KOPT-K1 (cell line): ENCODE data around the gene CA7.
"Not testable (repeated sequence)": the region's sequence is repeated elsewhere in the genome, so short reads cannot be mapped to it uniquely, and the experiment has no call there.

Experiments
- H3K27ac ChIP-seq: fragments of 200-600 bp; sonication (generic); 2 replicates; pipeline ENCODE4 v1.5.1; 2016; ENCODE audit warnings: antibody characterized with exemption, mild to moderate bottlenecking, low read depth, low read length; ENCODE audit not compliant: poor library complexity, severe bottlenecking
- H3K36me3 ChIP-seq: fragments of 200-600 bp; sonication (generic); 2 replicates; pipeline ENCODE4 v1.5.1; 2017; ENCODE audit warnings: antibody characterized with exemption, mild to moderate bottlenecking, low read length, moderate library complexity; ENCODE audit not compliant: insufficient read depth
- H3K9me3 ChIP-seq: fragments of 200-600 bp; sonication (generic); 2 replicates; pipeline ENCODE4 v1.5.1; 2017; ENCODE audit warnings: antibody characterized with exemption, low read length, mild to moderate bottlenecking; ENCODE audit not compliant: insufficient read depth, poor library complexity, severe bottlenecking

Gene CA7

DNA sequence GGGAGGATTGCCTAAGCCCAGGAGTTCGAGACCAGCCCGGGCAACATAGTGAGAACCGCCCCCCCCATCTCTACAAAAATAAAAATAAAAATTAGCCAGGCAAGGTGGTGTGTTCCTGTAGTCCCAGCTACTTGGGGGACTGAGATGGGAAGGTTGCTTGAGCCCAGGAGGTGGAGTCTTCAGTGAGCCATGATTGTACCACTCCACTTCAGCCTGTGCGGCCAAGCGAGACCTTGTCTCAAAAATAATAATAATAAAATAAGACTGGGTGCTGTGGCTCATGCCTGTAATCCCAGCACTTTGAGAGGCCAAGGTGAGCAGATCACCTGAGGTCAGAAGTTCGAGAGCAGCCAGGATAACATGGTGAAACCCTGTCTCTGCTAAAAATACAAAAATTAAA is 47.6 kb downstream of the CA7 start:
- H3K9me3 ChIP-seq, result no peaks in the 10 kb centered on the region
- no peak overlapping the region for H3K27ac ChIP-seq
- peaks cover 59% of the 10 kb centered on the region for H3K36me3 ChIP-seq

DNA sequence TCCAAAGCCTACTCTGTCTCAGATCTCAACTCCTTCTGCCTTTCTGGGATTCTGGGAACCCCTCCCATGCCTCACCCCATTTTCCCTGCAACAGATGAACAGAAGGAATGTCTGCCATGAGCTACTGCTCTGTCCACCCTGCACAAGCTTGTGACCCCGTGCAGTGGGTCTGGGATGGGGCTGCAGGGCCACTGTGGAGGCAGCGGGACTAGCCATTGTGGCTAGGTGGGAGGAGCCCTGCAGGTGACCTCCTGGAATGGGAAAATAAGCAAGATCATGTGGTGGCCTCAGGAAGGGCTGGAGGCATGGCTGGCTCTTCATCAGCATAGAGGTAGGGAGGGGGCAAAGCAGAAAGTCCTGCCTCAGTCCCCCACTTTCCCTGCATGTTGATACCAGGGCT is 49.8 kb downstream of the CA7 start:
- Histone ChIP-seq H3K36me3 (peaks cover 37% of the 10 kb centered on the region), H3K27ac (no peak overlapping the region), H3K9me3 (no peaks in the 10 kb centered on the region)

DNA sequence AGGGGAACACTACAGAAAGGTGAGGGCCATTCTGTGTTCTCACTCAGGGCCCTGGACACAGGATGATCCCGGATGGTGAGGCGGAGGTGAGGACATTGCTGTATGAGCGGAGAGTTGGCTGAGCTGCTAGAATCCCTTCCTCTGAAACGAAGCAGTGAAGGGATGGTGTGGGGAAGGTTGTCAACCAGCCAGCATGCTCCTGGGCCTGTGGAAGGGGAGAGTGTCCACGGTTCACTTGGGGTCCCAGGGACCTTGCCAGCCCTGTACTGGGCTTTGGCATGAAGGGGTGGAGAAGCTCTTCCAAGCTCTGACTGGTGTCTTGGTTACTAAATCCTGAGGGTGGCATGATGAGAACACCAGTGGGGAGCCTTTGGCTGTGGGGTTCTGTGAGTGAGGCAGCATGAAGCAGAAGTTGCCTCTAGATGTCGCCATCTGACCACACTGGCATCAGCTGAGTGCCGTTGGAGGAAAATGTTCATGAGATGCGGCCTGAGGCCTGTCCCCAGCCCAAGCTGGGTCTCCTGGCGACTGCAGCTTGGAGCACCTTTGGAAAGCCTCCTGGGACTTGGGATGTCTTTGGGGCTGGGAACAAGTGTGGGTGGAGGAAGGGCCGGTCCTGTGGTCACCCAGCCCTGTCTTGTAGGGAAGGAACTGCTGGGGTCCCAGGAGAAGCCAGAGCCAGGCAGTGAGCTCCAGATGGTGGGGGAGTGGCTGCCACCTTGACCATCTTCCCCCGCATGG is 50.9 kb downstream of the CA7 start:
- H3K27ac ChIP-seq, result no peak overlapping the region
- no peaks in the 10 kb centered on the region for H3K9me3 ChIP-seq
- H3K36me3 ChIP-seq, result peaks cover 28% of the 10 kb centered on the region; the same call in 1 of the 2 replicates

DNA sequence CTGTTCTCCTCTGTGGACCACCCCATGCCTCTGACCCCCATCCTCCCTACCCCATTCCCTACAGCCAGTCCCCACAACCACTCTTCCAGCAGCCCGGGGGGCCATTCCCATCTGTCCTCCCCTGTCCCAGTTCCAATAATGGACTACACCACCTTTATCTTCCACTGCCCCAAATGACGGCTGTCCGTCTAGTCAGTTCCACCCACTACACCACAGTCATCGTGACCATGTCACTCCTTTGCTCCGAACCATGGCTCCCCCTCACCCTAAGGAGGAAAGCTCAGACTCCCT is 51.4 kb downstream of the CA7 start:
- peaks cover 22% of the 10 kb centered on the region; the same call in 1 of the 2 replicates for H3K36me3 ChIP-seq
- no peaks in the 10 kb centered on the region for H3K9me3 ChIP-seq
- H3K27ac ChIP-seq, result no peak overlapping the region

DNA sequence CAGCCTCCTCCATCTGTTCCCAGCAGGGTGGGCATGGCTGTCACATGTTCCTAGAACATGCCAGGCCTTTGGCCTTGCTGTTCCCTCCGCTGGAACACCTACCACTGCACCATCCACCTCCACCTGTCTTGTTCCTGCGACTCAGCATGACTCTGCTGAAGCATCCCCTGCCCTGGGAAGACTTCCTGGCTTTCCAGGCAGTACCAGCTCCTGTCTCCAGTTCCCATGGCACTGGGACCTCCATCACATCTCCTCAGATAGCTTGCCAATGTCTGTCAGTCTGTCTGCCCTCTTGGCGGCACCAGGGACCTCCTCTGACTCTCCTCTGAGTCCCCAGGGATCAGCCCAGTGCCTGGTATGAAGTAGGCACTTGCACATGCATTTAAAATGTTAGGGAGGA is 51.8 kb downstream of the CA7 start:
- H3K9me3 ChIP-seq, result no peaks in the 10 kb centered on the region
- peaks cover 19% of the 10 kb centered on the region; the same call in 1 of the 2 replicates for H3K36me3 ChIP-seq
- no peak overlapping the region for H3K27ac ChIP-seq

DNA sequence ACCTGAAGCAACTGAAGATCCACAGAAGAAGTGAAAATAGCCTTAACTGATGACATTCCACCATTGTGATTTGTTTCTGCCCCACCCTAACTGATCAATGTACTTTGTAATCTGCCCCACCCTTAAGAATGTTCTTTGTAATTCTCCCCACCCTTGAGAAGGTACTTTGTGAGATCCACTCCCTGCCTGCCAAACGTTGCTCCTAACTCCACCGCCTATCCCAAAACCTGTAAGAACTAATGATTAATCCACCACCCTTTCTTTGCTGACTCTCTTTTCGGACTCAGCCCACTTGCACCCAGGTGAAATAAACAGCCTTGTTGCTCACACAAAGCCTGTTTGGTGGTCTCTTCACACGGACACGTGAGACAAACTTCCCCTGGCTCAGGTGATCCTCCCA is 52.5 kb downstream of the CA7 start:
- peaks cover 12% of the 10 kb centered on the region; the same call in 1 of the 2 replicates for H3K36me3 ChIP-seq
- not testable (repeated sequence) for H3K9me3 ChIP-seq, H3K27ac ChIP-seq

DNA sequence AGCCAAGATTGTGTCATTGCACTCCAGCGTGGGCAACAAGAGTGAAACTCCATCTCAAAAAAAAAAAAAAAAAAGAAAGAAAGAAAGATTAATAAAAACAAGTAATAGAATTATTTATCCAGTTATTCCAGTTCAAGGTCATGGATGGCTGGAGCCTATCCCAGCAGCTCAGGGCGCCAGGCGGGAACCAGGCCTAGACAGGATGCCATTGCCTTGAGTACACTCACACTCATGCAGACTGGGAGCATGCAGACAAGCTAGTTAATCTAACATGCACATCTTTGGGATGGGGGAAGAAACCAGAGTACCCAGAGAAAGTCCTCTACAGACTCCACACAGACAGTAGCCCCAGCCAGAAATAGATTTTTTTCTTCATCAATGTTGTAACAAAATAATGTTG is 54.0 kb downstream of the CA7 start:
- no peak overlapping the region for H3K27ac ChIP-seq
- H3K36me3 ChIP-seq, result peaks cover 12% of the 10 kb centered on the region; the same call in 1 of the 2 replicates
- H3K9me3 ChIP-seq, result no peaks in the 10 kb centered on the region

DNA sequence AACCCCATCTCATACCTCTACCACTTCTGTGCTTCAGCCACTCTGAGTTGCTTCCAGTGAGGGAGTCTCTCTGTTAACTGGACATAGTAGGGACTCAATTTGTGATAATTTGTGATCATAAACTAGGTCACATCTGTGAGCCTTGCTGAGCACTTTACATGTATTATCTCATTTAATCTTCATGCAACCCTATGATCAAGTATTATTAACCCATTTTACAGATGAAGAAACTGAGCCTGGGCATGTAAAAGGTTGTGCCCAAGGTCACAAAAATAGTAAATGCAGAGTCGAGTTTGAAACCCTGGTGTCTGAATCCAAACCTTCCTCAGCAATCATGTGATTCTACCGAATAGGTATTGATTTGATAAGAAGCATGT is 54.7 kb downstream of the CA7 start:
- Histone ChIP-seq H3K27ac (no peak overlapping the region), H3K36me3 (peaks cover 11% of the 10 kb centered on the region; the same call in 1 of the 2 replicates), H3K9me3 (no peaks in the 10 kb centered on the region)

DNA sequence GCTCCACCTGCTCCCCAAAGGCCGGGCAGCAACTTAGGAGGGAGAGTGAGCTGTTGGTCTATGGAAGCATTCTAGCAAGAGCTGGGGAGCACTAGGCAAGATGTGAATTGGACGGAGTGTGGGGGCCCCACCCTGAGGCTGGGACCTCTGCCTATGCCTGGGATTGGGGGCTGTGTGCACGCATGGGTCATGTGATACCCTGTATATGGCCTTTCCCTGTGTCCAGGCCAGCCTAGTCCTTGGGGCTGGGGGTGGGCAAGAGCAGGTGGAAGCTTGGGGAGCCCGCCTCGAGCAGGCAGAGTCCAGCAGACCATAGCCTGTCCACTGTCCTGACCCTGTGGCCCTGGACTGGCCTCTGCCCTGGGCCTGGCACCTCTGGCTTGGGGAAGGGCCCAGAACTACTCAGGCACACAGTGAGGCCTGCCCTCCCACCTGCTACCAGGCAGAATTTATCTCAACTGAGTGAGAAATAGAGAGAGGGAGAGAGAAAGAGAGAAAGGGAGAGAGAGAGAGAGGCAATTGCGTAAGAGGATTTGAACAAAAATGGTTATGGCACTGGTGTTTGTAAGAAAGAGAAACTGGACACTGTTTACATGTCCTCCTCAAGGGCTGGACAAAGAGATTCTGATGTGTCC is 55.2 kb downstream of the CA7 start:
- H3K27ac ChIP-seq, result no peak overlapping the region
- H3K36me3 ChIP-seq, result 0 out of 2 replicates have a peak, but pooled peaks cover 6% of the 10 kb centered on the region
- H3K9me3 ChIP-seq, result no peaks in the 10 kb centered on the region

DNA sequence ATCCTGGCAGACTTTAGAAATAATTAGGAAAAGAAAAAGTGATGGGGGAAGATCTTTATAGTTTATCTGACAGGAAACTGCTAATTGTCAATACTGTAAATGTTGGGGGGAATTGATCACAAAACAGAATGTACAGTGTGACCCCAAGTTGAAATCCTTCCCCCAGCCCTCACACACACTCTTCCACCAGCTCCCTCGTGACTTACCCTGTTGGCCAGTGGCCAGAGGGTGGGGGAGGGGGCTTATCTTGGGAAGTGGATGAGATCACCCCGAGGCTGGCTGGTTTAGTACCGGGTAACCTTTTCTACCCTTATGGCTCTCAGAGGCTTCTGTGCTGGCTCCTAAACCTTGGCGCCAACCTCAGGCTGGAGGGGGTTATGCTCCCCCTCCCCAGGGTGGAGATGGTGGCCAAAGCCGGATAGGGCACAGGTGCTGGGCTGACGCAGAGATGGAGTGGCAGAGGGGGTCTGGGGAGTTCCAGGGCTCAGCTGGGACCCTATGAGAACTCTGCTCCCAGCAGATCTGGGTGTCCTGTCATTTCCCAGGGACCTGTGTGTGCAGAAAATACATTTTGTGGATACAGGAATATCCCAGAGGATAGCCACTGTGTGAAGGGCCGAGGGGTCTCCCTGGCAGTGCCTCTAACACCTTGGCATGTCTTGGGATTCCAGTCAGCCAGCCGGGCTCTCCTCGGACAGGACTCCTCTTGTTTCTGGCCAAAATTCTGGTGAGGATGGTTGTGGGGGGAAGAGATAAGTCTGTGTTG is 55.9 kb downstream of the CA7 start:
- H3K9me3 ChIP-seq, result no peaks in the 10 kb centered on the region
- H3K27ac ChIP-seq, result no peak overlapping the region
- H3K36me3 ChIP-seq, result no peaks in the 10 kb centered on the region

DNA sequence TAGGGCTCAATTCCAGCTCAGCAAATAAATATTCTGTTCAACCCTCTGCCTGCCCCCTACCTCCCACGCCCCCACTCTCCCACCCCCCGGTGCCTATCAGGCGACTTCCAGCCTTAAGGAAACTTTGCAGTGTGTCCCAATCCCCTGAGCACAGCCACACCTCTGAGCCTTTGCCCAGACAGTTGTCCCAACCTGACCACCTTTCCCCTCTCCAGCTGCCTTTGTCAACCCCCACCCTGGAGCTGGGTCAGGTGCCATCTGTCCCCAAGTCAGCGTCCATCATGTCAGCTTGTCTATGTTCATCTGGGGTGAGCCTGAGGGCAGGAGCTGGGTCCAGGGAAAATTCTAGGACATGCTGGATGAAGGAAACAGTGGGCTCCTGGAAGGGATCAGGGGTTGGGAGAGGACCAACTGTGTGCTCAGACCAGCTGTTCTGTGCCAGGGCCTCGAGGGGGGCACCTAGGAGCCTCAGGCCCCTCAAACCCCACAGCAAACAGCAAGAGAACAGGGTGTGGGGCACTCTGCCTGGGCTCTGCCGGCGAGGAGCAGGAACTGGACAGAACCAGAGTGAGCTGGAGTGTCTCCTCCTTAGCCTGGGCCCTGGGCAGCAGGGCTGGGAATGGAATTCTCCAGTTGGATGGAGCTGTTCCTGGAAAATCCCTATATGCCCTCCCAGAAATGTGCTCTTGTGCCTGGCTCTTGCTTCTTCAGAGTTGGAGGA is 56.7 kb downstream of the CA7 start:
- Histone ChIP-seq H3K36me3 (no peaks in the 10 kb centered on the region), H3K27ac (no peak overlapping the region), H3K9me3 (no peaks in the 10 kb centered on the region)

DNA sequence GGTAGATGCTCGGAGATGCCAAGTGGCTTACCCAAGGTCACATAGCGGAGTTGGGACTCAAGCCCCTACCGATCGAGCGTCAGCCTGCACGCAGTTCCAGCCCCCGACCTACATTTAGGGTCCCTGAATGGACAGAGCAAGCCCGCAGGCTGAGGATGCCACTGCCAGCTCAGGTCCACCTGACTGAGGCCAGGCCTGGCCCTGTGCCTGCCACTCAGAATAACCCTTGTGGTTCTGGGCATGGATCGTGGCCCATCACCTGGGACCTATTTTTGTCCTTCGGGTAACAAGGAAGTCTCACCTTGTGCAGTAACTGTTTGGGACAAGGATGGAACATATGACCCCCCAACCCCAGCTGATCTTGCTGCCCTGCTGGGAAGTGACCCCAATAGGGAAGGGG is 57.4 kb downstream of the CA7 start:
- Histone ChIP-seq H3K27ac (no peak overlapping the region), H3K36me3 (no peaks in the 10 kb centered on the region), H3K9me3 (no peaks in the 10 kb centered on the region)

DNA sequence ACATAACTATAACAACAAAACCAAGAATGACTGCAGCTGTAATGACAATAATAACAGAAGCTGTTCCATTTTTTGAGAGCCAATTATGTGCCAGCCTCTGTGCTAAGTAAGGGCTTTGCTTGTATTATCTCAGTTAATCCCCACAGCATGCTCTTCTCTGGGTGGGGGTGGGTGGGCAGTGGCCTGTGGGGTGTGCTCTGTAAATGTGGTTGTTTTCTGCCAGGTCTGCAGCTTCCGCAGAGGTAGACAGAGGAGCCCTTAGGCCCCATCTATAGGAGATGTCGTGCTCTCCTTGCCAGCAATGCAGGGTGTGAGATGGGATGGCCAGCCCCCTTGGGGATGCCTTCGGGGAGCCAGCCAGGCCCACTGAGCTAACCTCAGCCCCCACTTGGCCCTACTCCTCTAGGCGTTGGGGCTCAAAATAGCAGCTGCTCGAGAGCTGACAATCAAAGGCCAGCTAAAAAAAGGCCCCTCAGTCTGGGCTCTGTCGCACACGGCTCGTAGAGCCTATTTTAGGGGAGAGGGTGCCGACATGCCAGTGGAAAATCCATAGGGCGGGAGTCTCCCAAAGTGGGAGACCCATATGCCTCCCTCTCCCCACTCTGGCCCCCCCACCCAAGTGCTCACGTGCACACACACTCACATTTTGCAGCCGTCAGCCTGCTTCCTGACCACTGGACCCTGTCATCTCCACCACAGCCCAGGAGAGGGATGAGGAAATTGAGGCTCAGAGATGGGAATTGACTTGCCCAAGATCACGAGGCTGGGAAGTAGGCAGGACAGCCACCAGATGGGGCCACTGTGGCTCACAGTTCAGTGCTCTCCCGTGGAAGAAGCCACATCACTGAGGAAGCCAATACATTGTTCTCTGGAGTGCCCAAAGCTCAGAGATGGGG is 58.7 kb downstream of the CA7 start:
- Histone ChIP-seq H3K27ac (no peak overlapping the region), H3K9me3 (no peaks in the 10 kb centered on the region)

More for the DNA sequence above, 58.7 kb downstream of the CA7 start:
- H3K36me3 ChIP-seq, result no peaks in the 10 kb centered on the region
